K562 treated with DMSO at 1 percent for 4 hours (cell line): ENCODE results near the gene MOXD1. TPM values are rescaled to one million over a fixed set of nuclear protein-coding genes. Genes with fewer than 3 reads are reported as not detected.

ENCODE experiments used
- total RNA-seq: library from RNA; unstranded; fragments of 300-600 nt; gene quantifications from 2 replicates; pipeline ENCODE4 v1.2.3, GENCODE V29; 2022; ENCODE audit not compliant: insufficient read depth

Gene MOXD1
- not detected in 2 replicates for total RNA-seq

GRCh38 chr6:132400883-132401617 is at the start of gene MOXD1:
TSS of gene MOXD1 (minus strand) at chr6:132401475. CDS start at chr6:132401426, 49 bp downstream.

Other genes starting within 250 kb of the MOXD1 start
- 10.1 and 14.8 TPM in 2 replicates for gene STX7, start 111.6 kb upstream of the MOXD1 start, total RNA-seq
- not detected in 2 replicates for gene TAAR9, start 136.8 kb upstream of the MOXD1 start, total RNA-seq
- gene TAAR8, start 151.2 kb upstream of the MOXD1 start, total RNA-seq: not detected in 2 replicates
- not detected in 2 replicates for gene TAAR6, start 168.8 kb upstream of the MOXD1 start, total RNA-seq
- not detected in 2 replicates for gene TAAR5, start 188.3 kb upstream of the MOXD1 start, total RNA-seq
- not detected in 2 replicates for gene TAAR2, start 222.8 kb upstream of the MOXD1 start, total RNA-seq